SK-N-MC (cell line): ENCODE results near the gene KCNMA1.
"Not testable (repeated sequence)": the region's sequence is repeated elsewhere in the genome, so short reads cannot be mapped to it uniquely, and the experiment has no call there.

Experiments used
- EZH2 ChIP-seq: fragments of 200-600 bp; sonication (generic); IDR thresholded peaks from one replicate; pipeline ENCODE4 v1.6.1; 2017; ENCODE audit warnings: antibody characterized with exemption
- FOXP2 ChIP-seq: optimal IDR thresholded peaks from 2 replicates; pipeline ENCODE3; 2011; ENCODE audit warnings: mild to moderate bottlenecking, moderate library complexity; ENCODE audit not compliant: insufficient read depth; ENCODE audit errors: extremely low read length, control extremely low read depth
- POLR2AphosphoS5 ChIP-seq: IDR thresholded peaks from 2 replicates; pipeline ENCODE4 v1.6.1; 2012; ENCODE audit warnings: mild to moderate bottlenecking, low read depth, low read length, borderline replicate concordance

DNA sequence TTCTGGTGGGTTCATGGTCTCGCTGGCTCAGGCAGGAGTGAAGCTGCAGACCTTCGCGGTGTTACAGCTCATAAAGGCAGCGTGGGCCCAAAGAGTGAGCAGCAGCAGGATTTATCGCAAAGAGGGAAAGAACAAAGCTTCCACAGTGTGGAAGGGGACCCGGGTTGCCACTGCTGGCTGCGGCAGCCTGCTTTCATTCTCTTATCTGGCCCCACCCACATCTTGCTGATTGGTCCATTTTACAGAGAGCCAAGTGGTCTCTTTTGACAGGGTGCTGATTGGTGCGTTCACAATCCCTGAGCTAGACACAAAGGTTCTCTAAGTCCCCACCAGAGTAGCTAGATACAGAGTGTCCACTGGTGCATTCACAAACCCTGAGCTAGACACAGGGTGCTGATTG is 47.9 kb downstream of the KCNMA1 start:
- not testable (repeated sequence) for TF ChIP-seq POLR2AphosphoS5, EZH2, FOXP2
